Spinal cord (tissue), 10 donors: Measurements from ENCODE around the gene CHN1. TPM values are rescaled to one million over a fixed set of nuclear protein-coding genes. Genes with fewer than 3 reads are reported as not detected.
A peak's percentile ranks its signal among the peaks of the same experiment; 100 is the strongest.

Experiments
- DNase-seq, 6 donors: peaks; one replicate each; pipeline versions ENCODE4 v3.0.0 to v3.0.0-alpha.2; 2013 to 2015; ENCODE audit warnings: low spot score in 6 of 6, low read depth in 4 of 6
- H3K27ac ChIP-seq: one replicate; pipeline ENCODE4 v1.5.1; 2013; ENCODE audit warnings: low read depth, low read length, control low read depth
- H3K27me3 ChIP-seq: one replicate; pipeline ENCODE4 v1.6.1; 2013; ENCODE audit warnings: low read length; ENCODE audit not compliant: control insufficient read depth, insufficient read depth
- H3K36me3 ChIP-seq: one replicate; pipeline ENCODE4 v1.6.1; 2013; ENCODE audit warnings: low read length; ENCODE audit not compliant: control insufficient read depth, insufficient read depth
- H3K4me1 ChIP-seq: one replicate; pipeline ENCODE4 v1.6.1; 2013; ENCODE audit warnings: low read length; ENCODE audit not compliant: control insufficient read depth, insufficient read depth
- H3K4me3 ChIP-seq: one replicate; pipeline ENCODE4 v1.5.1; 2013; ENCODE audit warnings: low read depth, low read length, control low read depth
- H3K9me3 ChIP-seq: one replicate; pipeline ENCODE4 v1.6.1; 2013; ENCODE audit warnings: low read length; ENCODE audit not compliant: control insufficient read depth, insufficient read depth
- WGBS: methylation state at CpG from one replicate; pipeline ENCODE4 v1.1.5; 2013; ENCODE audit warnings: missing lambda C conversion rate; ENCODE audit not compliant: insufficient coverage; 5-methylcytosine and 5-hydroxymethylcytosine counted together
- polyA plus RNA-seq, 2 donors: library from polyadenylated mRNA; unstranded; fragments of 120-200 nt; gene quantifications; one replicate each; pipeline ENCODE4 v1.2.1, GENCODE V29; 2013; ENCODE audit not compliant: insufficient read length in 2 of 2
- total RNA-seq, 2 donors: library from RNA; depleted of rRNA in 1 of 2; stranded (reverse); fragments of 120-200 nt in 1 of 2; fragments of >200 nt in 1 of 2; gene quantifications; one replicate each; pipeline versions ENCODE4 v1.2.3 to v1.2.4, GENCODE V29; 2013 to 2014
- donor health status: healthy.

CHN1 gene
- total and polyA plus RNA-seq, 4 donors, result 56.9 to 72.4 (median 64.0) TPM

DNA sequence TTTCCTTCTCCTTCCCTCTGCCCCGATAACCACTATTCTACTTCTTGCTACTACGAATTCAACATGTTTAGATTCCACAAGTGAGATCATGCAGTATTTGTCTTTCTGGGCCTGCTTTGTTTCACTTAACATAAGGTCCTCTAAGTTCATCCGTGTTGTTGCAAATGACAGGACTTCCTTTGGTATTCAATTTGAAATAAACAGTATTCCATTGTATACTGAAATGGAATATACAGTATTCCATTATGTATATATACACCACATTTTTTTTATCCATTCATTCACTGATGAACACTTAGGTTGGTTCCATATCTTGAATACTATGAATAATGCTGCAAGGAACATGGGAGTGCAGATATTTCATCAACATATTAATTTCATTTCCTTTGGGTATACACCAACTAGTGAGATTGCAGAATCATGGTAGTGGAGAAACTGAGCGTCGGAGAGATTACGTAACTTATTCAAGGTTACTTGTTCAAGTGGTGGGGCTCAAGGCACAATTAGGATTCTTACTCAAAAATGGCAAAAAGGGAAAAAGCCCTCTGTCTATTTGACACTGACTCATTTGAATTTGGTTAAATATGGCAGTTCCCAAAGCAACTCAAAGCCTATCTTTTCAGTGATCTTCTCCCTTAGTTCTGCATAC, 85.1 kb downstream of the CHN1 start:
- WGBS, result 77% methylated on average over 4 of the region's 6 CpGs
- peaks cover under 1% of the 10 kb centered on the region for H3K4me1 ChIP-seq

DNA sequence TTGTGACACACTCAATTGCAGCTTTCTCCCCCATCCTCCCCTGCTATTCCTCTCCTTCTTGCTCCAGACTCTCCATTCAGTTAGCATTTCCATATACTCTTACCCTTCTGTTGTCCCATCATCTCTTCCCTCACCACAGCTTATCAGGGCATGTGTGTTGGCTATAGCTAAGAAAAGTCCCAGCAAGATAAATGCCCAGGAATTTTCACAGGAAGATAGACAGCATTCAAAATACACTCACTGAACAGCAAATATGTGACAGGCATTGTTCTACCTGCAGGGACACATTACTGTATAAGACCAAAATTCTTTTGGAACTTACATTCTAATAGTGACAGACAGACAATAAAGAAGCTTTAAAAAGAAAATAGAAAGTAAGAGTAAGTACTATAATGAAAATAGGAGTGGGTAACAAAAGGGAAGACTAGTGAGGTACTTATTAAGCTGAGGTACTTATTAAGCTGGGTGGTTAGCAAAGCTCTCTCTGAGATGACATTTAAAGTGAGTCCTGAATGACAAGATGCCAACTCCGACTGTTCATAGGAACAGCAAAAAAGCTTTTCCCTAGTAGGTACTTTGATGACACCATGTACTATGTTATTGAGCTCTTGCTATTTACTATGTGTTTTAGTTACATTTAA, 86.2 kb downstream of the CHN1 start:
- no peak for DNase-seq
- Histone ChIP-seq H3K4me1 (peaks cover 7% of the 10 kb centered on the region), H3K27ac (no peak overlapping the region), H3K36me3 (no peaks in the 10 kb centered on the region), H3K9me3 (no peaks in the 10 kb centered on the region), H3K27me3 (no peaks in the 10 kb centered on the region), H3K4me3 (no peak overlapping the region)
- no CpG with 5 or more reads among the region's 1 CpG for whole genome bisulfite sequencing

More for the DNA sequence above, 85.1 kb downstream of the CHN1 start:
- no peak overlapping the region for H3K27ac ChIP-seq
- H3K4me3 ChIP-seq, result no peak overlapping the region
- H3K9me3 ChIP-seq, result no peaks in the 10 kb centered on the region
- H3K36me3 ChIP-seq, result no peaks in the 10 kb centered on the region
- no peak for DNase-seq
- no peaks in the 10 kb centered on the region for H3K27me3 ChIP-seq

DNA sequence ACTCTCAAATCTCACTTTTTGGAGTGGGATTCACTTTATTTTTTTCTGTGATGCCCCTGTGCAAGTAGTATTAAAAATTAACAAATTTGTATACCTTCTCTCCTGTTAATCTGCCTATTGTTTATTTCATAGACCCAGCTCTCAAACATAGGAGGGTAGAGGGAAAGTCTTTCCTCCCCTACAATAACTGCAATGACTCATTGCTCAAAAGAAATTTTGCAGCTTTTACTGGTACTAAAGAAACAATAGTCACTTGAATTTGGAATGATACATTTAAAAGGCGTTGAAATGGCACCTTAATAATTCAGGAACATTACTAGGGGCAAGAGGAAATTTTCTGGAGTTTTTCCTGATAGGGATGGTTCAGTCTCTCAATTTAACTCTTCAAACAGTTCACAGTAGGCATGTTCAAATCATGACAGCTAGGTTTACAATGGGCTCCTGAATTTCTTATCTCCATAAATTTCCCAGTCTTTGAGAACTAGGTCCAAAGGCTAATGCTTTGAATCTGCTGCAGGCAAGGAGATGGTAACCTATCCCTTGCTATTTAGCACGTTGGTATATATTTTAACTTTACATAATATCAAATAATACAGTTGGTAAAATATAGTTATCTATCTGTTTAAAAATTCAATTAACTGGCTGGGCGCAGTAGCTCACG, 88.8 kb downstream of the CHN1 start:
- Histone ChIP-seq H3K9me3 (no peaks in the 10 kb centered on the region), H3K4me3 (no peak overlapping the region), H3K27ac (no peak overlapping the region), H3K36me3 (peaks cover 2% of the 10 kb centered on the region), H3K27me3 (no peaks in the 10 kb centered on the region), H3K4me1 (peaks cover 7% of the 10 kb centered on the region)
- DNase-seq, result no peak
- no CpG with 5 or more reads among the region's 4 CpGs for WGBS

DNA sequence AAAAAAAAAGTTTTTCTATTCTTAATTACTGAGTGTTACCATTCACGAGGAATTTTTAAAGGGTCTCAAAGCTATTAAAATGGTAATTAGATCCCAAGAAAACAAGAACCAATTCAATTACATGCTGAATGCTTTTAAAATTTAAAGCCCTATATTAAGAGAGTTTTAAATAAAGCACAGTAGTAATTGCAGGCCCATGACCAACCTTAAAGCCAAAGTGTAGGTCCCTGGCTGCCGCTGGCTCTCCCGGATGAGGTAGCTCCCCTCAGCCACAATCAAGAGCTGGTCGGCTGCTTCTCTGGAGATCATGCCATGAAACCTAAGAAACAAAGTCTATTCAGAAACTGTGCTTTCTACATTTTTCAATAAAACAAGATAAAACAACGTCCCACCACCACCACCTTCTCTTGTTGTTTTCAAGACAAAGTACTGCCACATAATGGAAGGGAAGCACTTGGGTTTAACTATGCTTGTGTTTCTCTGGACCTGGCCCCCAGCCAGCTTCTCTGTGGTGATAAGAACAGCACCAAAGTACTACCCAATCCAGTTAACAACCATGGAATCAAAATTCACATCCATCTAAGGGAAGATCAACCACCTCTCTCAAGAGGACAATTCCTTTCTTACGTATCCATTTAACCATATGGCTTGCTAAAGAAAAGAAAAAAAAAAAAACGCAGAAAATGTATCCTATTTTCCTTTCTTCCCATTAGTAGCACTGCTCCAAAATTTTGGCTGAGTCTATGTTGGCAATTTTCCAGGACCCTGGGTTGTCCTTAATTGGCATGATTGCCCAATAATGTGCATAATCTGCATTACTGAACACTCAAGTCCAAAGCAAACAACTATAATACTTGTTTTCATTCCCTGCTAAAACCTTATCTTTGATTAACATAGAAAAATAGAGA, 90.1 kb downstream of the CHN1 start:
- 17% methylated on average over 3 of the region's 7 CpGs for WGBS
- Histone ChIP-seq H3K36me3 (peaks cover 2% of the 10 kb centered on the region), H3K4me1 (peaks cover 7% of the 10 kb centered on the region), H3K27me3 (no peaks in the 10 kb centered on the region), H3K9me3 (no peaks in the 10 kb centered on the region), H3K4me3 (no peak overlapping the region), H3K27ac (peak overlapping the region; percentile 30)
- DNase-seq, result peak in 5 of 6 donors; percentile 15 to 79 (median 31)

DNA sequence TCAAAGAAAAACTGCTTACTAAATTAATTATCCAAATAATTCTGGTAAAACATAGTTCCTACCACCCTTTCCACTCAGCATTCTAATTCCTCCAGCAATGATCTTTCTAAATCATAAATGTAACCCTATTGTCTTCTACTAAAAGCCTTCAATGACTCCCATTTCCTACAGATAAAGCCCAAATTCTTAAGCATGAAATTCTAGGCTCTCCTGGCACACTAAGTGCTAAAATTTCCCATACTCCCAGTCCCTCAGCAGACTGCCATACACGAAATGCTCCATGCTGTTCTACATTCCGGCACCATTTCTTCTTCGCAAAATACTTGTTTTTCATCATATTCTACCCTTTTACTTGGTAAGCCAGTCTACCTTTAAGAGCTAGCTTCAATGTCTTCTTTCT, 96.9 kb downstream of the CHN1 start:
- Histone ChIP-seq H3K36me3 (peaks cover 2% of the 10 kb centered on the region), H3K4me1 (no peaks in the 10 kb centered on the region), H3K27me3 (no peaks in the 10 kb centered on the region), H3K4me3 (no peak overlapping the region), H3K27ac (no peak overlapping the region), H3K9me3 (no peaks in the 10 kb centered on the region)
- DNase-seq, result no peak
- 95% methylated on average over 3 of the region's 3 CpGs for WGBS

DNA sequence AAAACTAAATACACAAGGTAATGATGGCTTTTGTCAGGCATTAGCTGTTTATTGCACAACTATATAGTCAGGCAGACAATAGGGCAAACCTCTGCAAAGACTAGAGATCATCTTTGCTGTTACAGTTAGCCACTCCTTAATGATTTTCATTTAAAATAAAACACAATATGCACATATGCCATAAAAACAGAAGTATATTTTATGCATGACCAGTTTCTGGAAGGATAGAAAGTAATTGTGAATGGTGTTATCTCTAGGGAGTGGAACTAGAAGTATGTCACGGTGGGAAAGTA, 102.0 kb downstream of the CHN1 start:
- H3K4me3 ChIP-seq, result no peak overlapping the region
- H3K27ac ChIP-seq, result no peak overlapping the region
- H3K9me3 ChIP-seq, result no peaks in the 10 kb centered on the region
- no peaks in the 10 kb centered on the region for H3K36me3 ChIP-seq
- no CpG with 5 or more reads among the region's 1 CpG for WGBS
- no peaks in the 10 kb centered on the region for H3K4me1 ChIP-seq
- DNase-seq, result peak in 1 of 6 donors; percentile 23
- no peaks in the 10 kb centered on the region for H3K27me3 ChIP-seq

DNA sequence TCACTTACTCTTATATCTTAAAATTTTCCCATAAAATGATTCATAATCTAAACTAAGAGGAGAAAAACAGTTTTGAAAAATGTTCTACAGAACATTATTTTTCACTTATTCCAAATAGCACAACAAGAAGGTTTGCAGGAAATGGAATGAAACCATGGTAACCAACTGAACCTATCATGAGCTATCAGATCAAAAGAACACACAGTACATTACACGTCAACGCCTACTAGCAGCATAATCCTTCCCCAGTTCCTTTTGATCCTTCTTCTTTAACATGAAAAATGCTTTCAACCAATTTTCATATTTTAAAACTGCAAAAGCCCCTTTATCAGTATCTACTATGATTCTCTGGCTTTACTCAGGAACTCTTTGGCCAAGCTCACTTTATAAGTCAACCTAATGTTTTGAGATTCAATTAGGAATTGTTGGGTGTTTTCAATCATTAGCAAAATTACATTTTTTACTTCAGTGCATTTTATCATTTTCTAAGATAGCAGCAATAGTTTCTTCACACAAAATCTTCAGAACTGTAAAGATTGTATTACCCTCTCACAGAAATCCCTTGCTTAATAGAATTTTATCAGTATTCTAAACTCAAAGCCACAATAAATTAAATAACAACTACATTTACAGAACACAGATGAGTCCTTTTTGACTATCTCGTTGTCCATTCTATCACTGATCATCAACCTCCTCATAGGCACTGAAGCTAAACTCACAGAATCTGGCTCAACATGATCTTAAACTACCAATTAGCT, 102.5 kb downstream of the CHN1 start:
- WGBS, result 63% methylated on average over 3 of the region's 3 CpGs
- no peak overlapping the region for H3K27ac ChIP-seq
- H3K9me3 ChIP-seq, result no peaks in the 10 kb centered on the region
- no peaks in the 10 kb centered on the region for H3K4me1 ChIP-seq
- no peaks in the 10 kb centered on the region for H3K27me3 ChIP-seq
- DNase-seq, result peak in 1 of 6 donors; percentile 56
- no peaks in the 10 kb centered on the region for H3K36me3 ChIP-seq
- H3K4me3 ChIP-seq, result no peak overlapping the region

DNA sequence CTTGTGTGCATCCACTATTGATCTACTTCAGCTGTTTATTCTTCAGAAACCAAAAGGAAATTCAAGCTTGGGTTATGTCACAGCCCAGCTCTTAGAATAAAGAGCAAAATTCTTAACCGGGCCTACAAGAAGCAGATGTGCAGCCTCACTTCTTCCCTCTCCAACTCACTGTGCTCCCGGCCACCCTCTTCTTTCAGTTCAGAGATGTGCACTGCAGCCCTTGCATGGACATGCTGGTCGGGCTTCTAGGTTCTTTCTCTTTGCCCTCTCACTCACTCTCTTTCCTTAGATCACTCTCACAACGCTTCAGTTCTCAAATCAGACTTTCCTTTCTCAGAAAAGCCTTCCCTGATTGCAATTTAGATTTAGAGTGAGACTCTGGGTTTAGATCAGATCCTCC, 104.1 kb downstream of the CHN1 start:
- Histone ChIP-seq H3K9me3 (no peaks in the 10 kb centered on the region), H3K4me3 (no peak overlapping the region), H3K36me3 (no peaks in the 10 kb centered on the region), H3K27me3 (no peaks in the 10 kb centered on the region), H3K27ac (peak overlapping the region; percentile 12), H3K4me1 (no peaks in the 10 kb centered on the region)
- DNase-seq, result no peak
- 50% methylated on average over 2 of the region's 4 CpGs for WGBS

DNA sequence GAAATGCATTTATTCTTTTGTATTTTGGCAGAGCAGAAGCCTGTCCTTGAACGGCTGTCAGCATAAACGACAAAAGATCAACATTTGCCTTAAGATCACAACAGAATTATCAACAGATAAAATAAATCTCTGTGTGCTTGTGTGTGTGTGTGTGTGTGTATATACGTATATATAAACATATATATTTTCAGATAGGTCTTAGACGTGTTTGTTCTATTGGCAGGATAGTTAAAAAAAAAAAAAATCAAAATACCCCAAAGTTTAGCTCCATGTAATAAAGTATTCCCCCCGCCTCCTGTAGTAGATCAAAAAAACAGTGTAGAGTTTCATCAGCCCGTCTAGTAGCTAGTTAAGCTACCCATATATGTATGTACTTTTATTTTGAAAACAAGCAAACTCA, 107.9 kb downstream of the CHN1 start:
- H3K4me3 ChIP-seq, result no peak overlapping the region
- no peaks in the 10 kb centered on the region for H3K4me1 ChIP-seq
- no peak for DNase-seq
- no CpG with 5 or more reads among the region's 6 CpGs for WGBS
- no peaks in the 10 kb centered on the region for H3K9me3 ChIP-seq
- no peak overlapping the region for H3K27ac ChIP-seq
- H3K36me3 ChIP-seq, result no peaks in the 10 kb centered on the region
- no peaks in the 10 kb centered on the region for H3K27me3 ChIP-seq
